OCI-LY3 (cell line): ENCODE measurements around the gene ODC1.

Experiments used
- EZH2phosphoT487 ChIP-seq: fragments of 200-600 bp; shearing (Covaris generic); IDR thresholded peaks from 2 replicates; pipeline ENCODE4 v1.6.1; 2018; ENCODE audit warnings: antibody characterized with exemption, mixed run types, low read depth
- TF ChIP-seq, protein P1 (sequence below): fragments of 200-600, 300-600 bp; sonication (generic); IDR thresholded peaks from 2 replicates; pipeline ENCODE4 v1.5.1; 2014; ENCODE audit warnings: antibody characterized with exemption, low read length, low read depth

DNA sequence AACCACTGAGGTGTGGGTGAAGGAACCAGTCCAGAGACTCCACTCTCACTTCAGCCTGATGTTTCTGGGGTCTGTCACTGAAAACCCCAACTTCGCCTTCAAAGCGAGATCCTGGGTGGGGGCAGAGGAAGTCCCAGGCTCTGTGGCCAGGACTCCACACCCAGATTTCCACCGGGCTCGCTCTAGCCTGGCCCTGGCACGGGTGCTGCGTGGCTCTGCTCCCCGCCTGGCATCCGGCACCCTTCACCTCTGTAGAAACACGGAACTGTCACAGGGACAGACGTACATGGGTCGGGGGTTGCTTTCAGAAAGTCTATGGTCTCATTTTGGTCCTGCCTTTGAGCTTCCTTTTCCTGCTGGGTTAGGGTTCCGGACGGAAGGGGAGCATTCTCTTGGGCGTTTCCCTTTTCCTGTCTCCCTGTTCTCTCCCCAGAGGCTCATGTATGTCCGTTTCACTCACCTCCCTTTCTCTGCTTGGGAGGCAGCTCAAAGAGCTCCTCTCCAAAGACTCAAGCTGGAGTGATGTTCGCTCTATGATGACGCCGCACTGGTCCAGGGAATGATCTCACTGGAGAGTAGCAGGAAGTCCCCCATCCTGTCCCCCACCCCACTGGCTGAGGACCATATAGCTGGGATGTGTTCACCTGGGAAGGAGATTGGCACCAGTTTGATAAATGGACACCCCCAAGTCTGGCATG, 41.5 kb downstream of the ODC1 start:
- TF ChIP-seq, protein P1, sequence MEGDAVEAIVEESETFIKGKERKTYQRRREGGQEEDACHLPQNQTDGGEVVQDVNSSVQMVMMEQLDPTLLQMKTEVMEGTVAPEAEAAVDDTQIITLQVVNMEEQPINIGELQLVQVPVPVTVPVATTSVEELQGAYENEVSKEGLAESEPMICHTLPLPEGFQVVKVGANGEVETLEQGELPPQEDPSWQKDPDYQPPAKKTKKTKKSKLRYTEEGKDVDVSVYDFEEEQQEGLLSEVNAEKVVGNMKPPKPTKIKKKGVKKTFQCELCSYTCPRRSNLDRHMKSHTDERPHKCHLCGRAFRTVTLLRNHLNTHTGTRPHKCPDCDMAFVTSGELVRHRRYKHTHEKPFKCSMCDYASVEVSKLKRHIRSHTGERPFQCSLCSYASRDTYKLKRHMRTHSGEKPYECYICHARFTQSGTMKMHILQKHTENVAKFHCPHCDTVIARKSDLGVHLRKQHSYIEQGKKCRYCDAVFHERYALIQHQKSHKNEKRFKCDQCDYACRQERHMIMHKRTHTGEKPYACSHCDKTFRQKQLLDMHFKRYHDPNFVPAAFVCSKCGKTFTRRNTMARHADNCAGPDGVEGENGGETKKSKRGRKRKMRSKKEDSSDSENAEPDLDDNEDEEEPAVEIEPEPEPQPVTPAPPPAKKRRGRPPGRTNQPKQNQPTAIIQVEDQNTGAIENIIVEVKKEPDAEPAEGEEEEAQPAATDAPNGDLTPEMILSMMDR, result no peak
- no peak for TF ChIP-seq EZH2phosphoT487
